PC-9 (cell line): ENCODE data around the gene GOLGB1. TPM values are rescaled to one million over a fixed set of nuclear protein-coding genes. Genes with fewer than 3 reads are reported as not detected.

Experiments
- BruUV-seq: library from RNA; stranded (reverse); fragments of 400-500 nt; replicated peaks from 2 replicates; lab custom pipeline; 2021; lab: Mats Ljungman, UMichigan
- CTCF ChIA-PET: fragments of 300-600 bp; sonication (Branson Sonifier 250); formaldehyde crosslinking; loops from one replicate; lab custom pipeline; 2022; ENCODE audit warnings: antibody characterized with exemption; lab: Charles Lee
- POLR2A ChIA-PET: fragments of 300-600 bp; sonication (Branson Sonifier 250); formaldehyde crosslinking; loops from one replicate; lab custom pipeline; 2022; ENCODE audit warnings: antibody characterized with exemption; ENCODE audit not compliant: unreplicated experiment; lab: Charles Lee
- DNase-seq, 2 experiments: peaks; one replicate each; pipeline versions ENCODE4 v3.0.0 to v3.0.0-alpha.2; 2015 to 2022; ENCODE audit warnings: mixed read lengths in 1 of 2
- H2AFZ ChIP-seq: fragments of 200-600 bp; sonication (generic); 2 replicates; pipeline ENCODE4 v1.8.1; 2017; ENCODE audit warnings: antibody characterized with exemption
- H3F3A ChIP-seq: fragments of 200-600 bp; sonication (generic); 2 replicates; pipeline ENCODE4 v1.8.1; 2017; ENCODE audit warnings: antibody characterized with exemption, mild to moderate bottlenecking, low read depth; ENCODE audit not compliant: insufficient read depth
- H3K27ac ChIP-seq: fragments of 200-600 bp; sonication (generic); 2 replicates; pipeline ENCODE4 v1.6.1; 2016; ENCODE audit warnings: mixed run types
- H3K27me3 ChIP-seq: fragments of 200-600 bp; sonication (generic); 2 replicates; pipeline ENCODE4 v1.6.1; 2016; ENCODE audit warnings: low read depth, mixed run types; ENCODE audit not compliant: insufficient read depth
- H3K36me3 ChIP-seq: fragments of 200-600 bp; sonication (generic); 2 replicates; pipeline ENCODE4 v1.6.1; 2016; ENCODE audit warnings: low read depth, mixed run types
- H3K4me1 ChIP-seq: fragments of 200-600 bp; sonication (generic); replicated peaks from 2 replicates; pipeline ENCODE4 v1.6.1; 2016; ENCODE audit warnings: mixed run types; ENCODE audit not compliant: insufficient read depth
- H3K4me2 ChIP-seq: fragments of 200-600 bp; sonication (generic); 2 replicates; pipeline ENCODE4 v1.6.1; 2017; ENCODE audit warnings: mixed run types
- H3K4me3 ChIP-seq: fragments of 200-600 bp; sonication (generic); 2 replicates; pipeline ENCODE4 v1.6.1; 2016; ENCODE audit warnings: mixed run types
- H3K79me2 ChIP-seq: fragments of 200-600 bp; sonication (generic); 2 replicates; pipeline ENCODE4 v1.6.1; 2017; ENCODE audit warnings: low read depth, mixed run types
- H3K9me2 ChIP-seq: fragments of 200-600 bp; sonication (generic); 2 replicates; pipeline ENCODE4 v1.8.1; 2017; ENCODE audit warnings: mild to moderate bottlenecking; ENCODE audit not compliant: insufficient read depth
- H3K9me3 ChIP-seq: fragments of 200-600 bp; sonication (generic); 2 replicates; pipeline ENCODE4 v1.8.1; 2016; ENCODE audit warnings: low read depth; ENCODE audit not compliant: insufficient read depth
- H4K20me1 ChIP-seq: fragments of 200-600 bp; sonication (generic); 2 replicates; pipeline ENCODE4 v1.8.1; 2017; ENCODE audit not compliant: insufficient read depth
- CTCF ChIP-seq: fragments of 200-600 bp; sonication (generic); conservative IDR thresholded peaks from 2 replicates; pipeline ENCODE4 v1.6.1; 2017; ENCODE audit warnings: mixed run types, antibody characterized with exemption, mild to moderate bottlenecking, moderate library complexity
- EZH2 ChIP-seq: fragments of 200-600 bp; sonication (generic); IDR thresholded peaks from 2 replicates; pipeline ENCODE4 v1.8.0; 2017; ENCODE audit warnings: antibody characterized with exemption, low read depth
- intact Hi-C: fragments of 100-400 bp; cut with micrococcal nuclease; formaldehyde crosslinking; loops from one replicate; pipeline ENCODE4 v1.10.0; 2022; ENCODE audit not compliant: unreplicated experiment
- total RNA-seq: library from RNA; stranded (reverse); gene quantifications from 2 replicates; pipeline ENCODE4 v1.2.3, GENCODE V29; 2021

GOLGB1 gene
- total RNA-seq, 1 experiment from 2014 or later: 73.1 TPM

- ChIA-PET CTCF (no interaction called here), POLR2A (no interaction called here)
- TF ChIP-seq CTCF (no peak), EZH2 (no peak)
- Histone ChIP-seq H3K9me2 (no peaks in the 10 kb centered on the region), H3K4me1 (no peaks in the 10 kb centered on the region), H3F3A (no peaks in the 10 kb centered on the region), H3K79me2 (no peaks in the 10 kb centered on the region), H3K9me3 (no peaks in the 10 kb centered on the region), H2AFZ (no peak overlapping the region), H3K4me3 (no peak overlapping the region), H3K27ac (no peak overlapping the region), H3K27me3 (no peaks in the 10 kb centered on the region), H4K20me1 (no peaks in the 10 kb centered on the region), H3K4me2 (no peak overlapping the region), H3K36me3 (no peaks in the 10 kb centered on the region)
- intact Hi-C loops: no loop called here
- BruUV-seq: no TSS peak
- DNase-seq: no peak
These were observed 90.0 kb downstream of the GOLGB1 start for GRCh38 chr3:121659586-121659985.

GRCh38 chr3:121658716-121659435 is 90.7 kb downstream of the GOLGB1 start:
- Histone ChIP-seq H3K9me2 (no peaks in the 10 kb centered on the region), H3K4me1 (no peaks in the 10 kb centered on the region), H3K79me2 (no peaks in the 10 kb centered on the region), H3K36me3 (no peaks in the 10 kb centered on the region), H3K9me3 (no peaks in the 10 kb centered on the region), H3K4me2 (no peak overlapping the region), H3K4me3 (no peak overlapping the region), H3K27ac (no peak overlapping the region), H3F3A (no peaks in the 10 kb centered on the region), H2AFZ (no peak overlapping the region), H3K27me3 (no peaks in the 10 kb centered on the region), H4K20me1 (no peaks in the 10 kb centered on the region)
- CTCF ChIA-PET: no interaction called here
- intact Hi-C loops: no loop called here
- POLR2A ChIA-PET: no interaction called here
- no TSS peak for BruUV-seq
- no peak for TF ChIP-seq CTCF
- no peak for DNase-seq

- POLR2A ChIA-PET: no interaction called here
- no peak overlapping the region for H3K4me3 ChIP-seq
- no peak for DNase-seq
- no peaks in the 10 kb centered on the region for H3K9me2 ChIP-seq
- BruUV-seq: no TSS peak
- H3K27me3 ChIP-seq: no peaks in the 10 kb centered on the region
- H3K4me1 ChIP-seq: peaks cover 16% of the 10 kb centered on the region
- no peak overlapping the region for H2AFZ ChIP-seq
- H3F3A ChIP-seq: no peaks in the 10 kb centered on the region
- no peaks in the 10 kb centered on the region for H3K79me2 ChIP-seq
- no peaks in the 10 kb centered on the region for H3K9me3 ChIP-seq
- no peaks in the 10 kb centered on the region for H3K36me3 ChIP-seq
- intact Hi-C loops: no loop called here
- no peaks in the 10 kb centered on the region for H4K20me1 ChIP-seq
- CTCF ChIA-PET: no interaction called here
- no peak overlapping the region for H3K27ac ChIP-seq
- TF ChIP-seq CTCF: no peak
- TF ChIP-seq EZH2: no peak
- H3K4me2 ChIP-seq: no peak overlapping the region
These were observed 94.8 kb downstream of the GOLGB1 start for GRCh38 chr3:121654493-121655385.
